Central memory CD4-positive, alpha-beta T cell (primary cell): Measurements from ENCODE around the gene TLCD2.
"Not testable (repeated sequence)": the region's sequence is repeated elsewhere in the genome, so short reads cannot be mapped to it uniquely, and the experiment has no call there.

Experiments used
- DNase-seq: peaks from one replicate; pipeline ENCODE4 v3.0.0; 2022

The TLCD2 gene

DNA sequence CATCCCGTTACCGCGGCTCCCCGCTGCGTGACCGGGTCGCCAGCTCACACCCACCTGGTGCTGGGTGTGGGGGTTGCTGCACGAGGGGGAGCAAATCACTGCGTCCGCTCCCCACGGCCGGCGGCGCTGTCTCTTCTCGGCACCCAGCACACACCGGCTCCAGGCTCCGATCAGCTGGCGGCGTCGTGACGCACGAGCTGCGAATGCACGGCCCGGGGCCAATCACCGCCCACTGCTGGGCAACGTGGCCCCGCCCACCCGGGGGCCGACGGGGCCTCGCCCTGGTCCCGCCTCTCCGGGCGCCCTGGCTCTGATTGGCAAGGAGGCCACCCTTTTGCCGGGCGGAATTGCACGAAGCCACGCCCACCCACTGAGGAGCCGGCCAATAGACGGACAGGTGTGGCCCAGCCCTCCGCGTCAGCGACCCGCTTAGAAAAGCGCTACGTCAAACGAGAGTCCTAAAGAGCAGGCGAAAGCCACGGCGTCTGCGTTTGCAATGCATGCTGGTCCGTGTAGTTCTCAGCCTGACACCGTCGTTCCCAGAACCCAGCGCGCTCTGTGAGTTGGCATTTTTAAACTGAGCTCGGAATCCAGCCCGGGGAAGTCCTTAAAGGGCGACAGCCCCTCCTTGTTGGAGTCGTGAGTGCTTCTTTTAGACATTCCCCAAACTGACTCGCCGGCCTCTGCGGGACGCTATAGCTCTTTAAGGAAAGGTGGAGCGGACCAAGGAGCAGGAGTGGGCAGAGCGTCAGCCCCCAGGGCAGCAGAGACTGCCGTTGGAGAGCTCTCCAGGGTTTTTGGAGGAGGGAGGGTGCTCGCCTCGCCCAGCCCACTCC, 6.1 kb upstream of the TLCD2 start:
- DNase-seq: peak; percentile 100

GRCh38 chr17:1715803-1716075, 5.6 kb upstream of the TLCD2 start:
- no peak for DNase-seq

DNA sequence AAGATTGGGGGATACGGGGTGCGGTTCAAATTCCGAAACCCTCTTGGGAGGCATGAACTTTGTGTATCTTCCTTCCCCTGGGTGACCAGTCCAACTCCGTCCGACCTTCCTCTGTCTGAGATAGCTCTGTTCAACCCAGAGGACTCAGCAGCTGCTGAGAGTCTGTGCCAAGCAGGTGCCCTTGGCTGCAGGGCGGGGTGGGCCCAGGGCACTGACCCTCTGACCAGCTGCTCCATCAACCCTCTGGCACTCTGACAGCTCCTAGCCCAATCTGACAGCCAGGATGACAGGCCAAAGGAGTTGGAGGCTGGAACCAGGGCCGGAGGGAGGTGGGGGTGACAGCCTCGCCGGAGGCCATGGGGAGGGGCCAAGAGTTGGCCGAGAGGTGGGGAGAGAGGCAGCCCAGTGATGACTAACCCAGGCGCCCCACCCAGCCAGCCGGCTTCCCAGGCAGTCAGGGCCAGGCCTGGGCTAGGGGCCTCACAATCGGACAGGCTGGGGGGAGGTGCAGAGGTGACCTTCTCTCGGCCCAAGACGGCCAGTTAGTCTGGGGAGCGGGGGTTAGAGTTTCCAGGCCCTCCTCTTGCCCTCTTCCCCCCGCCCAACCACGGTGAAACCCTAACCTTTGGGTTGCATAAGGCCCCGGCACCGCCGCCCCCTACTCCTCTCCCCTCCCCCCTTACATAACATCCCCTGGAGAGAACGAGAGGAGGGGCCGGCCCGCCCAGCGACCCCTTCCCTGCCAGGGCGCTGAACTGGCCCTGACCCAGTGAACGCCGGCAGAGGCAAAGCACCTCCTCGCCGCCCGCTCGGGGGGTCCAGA, 5.0 kb upstream of the TLCD2 start:
- no peak for DNase-seq

GRCh38 chr17:1714427-1714979, 4.3 kb upstream of the TLCD2 start:
- DNase-seq: no peak

DNA sequence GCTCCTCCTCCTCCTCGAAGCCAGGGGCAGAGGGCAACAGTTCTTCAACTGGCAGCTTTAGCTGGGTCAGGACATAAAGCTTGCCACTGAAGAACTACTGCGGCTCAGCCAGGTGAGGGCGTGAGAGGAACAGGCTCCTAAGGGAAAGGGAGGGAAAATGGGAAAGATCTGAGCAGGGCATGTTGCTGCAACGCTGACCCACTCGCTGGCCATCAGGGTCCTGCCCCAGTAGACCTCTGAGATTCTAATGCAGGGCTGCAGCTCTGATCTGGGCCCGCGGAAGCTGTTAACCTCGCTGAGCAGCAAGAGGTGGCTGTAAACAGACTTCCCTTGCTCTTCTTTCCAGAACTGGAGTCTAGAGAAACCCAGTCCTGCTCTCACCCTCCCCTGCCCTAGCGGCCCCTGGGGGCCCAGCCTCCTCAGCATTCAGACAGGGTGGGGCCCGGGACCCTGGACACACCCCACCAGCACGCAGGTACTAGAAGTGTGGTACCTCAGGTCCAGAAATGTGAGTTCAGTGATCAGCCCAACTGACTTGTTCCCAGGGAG, 3.8 kb upstream of the TLCD2 start:
- DNase-seq: no peak

- no peak for DNase-seq
These were observed 3.1 kb upstream of the TLCD2 start for GRCh38 chr17:1713160-1713877.

- no peak for DNase-seq
These were observed 2.1 kb upstream of the TLCD2 start for GRCh38 chr17:1712271-1712670.

DNA sequence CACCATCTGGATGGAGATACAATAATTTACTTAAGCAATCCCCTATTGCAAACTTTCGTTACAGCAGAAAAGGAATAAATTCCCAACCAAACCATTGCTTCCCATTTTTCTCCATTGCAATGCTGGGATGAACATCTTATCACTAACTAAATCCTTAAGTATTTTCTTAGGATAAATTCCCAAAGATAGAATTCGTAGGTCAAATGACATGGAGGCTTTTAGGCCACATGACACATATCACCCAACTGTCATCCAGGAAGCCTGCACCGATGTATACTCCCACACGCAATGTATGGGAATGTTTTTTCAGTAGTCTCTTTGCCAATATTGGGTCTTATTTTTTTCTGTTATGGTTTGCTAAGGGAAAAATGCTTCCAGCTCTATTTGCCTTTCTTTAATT, 1.6 kb upstream of the TLCD2 start:
- DNase-seq: no peak

GRCh38 chr17:1710807-1711553, 803 bp upstream of the TLCD2 start:
- no peak for DNase-seq

DNA sequence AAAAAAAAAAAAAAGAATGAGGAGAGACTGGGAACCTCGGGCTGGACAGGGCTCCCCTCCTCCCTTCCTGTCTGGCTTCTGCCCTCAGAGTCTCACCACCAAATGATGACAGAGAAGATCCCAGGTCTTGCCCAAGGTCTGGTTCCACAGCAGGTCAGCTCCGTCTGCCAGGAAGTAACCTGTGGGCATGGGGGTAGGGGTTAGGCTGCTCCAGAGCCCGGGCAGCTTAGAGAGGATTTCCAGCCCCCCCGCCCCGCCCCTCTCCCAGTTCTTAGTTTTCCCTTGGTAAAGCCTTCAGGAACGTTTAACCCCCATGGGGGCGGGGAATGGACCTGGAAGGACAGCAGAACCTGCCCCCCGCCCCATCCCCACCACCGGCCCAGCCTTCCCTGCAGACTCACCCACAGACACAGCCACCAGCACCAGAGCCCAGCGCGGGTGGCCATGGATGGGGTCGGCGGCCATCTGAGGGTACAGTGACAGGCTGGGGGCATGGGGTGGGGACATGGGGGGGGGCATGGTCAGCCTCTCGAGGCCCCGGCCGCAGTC, 700 bp downstream of the TLCD2 start:
- no peak for DNase-seq

GRCh38 chr17:1708791-1709346, 1.3 kb downstream of the TLCD2 start:
- not testable (repeated sequence) for DNase-seq

DNA sequence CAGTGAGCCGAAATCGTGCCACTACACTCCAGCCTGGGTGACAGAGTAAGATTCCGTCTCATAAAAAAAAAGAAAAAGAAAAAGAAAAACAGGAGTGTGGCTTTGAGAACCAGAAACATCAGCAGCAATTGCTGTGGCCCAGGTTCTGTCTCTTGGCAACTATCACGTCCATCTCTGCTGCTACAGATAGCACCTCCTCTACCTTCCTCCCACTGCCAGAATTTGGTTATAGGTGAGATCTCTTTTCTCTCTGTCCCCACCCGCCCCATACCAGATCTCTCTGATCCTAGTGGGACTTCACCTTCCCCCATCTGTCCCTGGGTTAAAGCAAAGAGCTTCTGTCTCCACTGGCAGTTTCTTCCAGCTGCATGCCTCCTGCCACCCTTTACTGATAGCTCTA, 3.1 kb downstream of the TLCD2 start:
- peak; percentile 67 for DNase-seq

GRCh38 chr17:1705004-1705403, 5.2 kb downstream of the TLCD2 start:
- no peak for DNase-seq

GRCh38 chr17:1703063-1703462, 7.1 kb downstream of the TLCD2 start:
- no peak for DNase-seq

DNA sequence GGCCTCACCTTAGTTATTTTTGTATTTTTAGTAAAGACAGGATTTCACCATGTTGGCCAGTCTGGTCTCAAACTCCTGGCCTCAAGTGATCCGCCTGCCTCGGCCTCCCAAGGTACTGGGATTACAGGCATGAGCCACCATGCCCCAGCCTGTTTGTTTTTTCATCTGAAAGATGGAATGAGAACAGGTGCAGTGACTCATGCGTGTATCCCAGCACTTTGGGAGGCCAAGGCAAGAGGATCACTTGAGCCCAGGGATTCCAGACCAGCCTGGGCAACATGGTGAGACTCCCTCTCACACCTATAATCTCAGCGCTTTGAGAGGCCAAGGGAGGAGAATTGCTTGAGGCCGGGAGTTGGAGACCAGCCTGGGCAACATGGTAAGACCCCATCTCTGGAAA, 10.3 kb downstream of the TLCD2 start:
- DNase-seq: not testable (repeated sequence)

- no peak for DNase-seq
These were observed 12.5 kb downstream of the TLCD2 start for GRCh38 chr17:1697681-1698080.

DNA sequence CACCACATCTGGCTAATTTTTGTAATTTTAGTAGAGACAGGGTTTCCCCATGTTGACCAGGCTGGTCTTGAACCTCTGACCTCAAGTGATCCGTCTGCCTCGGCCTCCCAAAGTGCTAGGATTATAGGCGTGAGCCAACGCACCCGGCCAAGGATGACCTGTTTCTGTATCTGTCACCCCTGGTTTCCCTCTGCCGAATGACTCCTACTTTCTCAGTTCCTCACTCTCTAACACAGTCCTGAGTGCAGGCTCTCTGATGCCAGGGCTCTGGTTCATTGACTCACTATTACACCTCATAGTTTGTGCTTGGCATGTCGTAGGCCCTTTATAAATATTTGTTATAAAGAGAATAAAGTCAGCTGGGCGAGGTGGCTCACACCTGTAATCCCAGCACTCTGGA, 14.8 kb downstream of the TLCD2 start:
- DNase-seq: no peak

- no peak for DNase-seq
These were observed 16.8 kb downstream of the TLCD2 start for GRCh38 chr17:1693339-1693738.

GRCh38 chr17:1690544-1691221, 19.5 kb downstream of the TLCD2 start:
- no peak for DNase-seq

- not testable (repeated sequence) for DNase-seq
These were observed 21.8 kb downstream of the TLCD2 start for GRCh38 chr17:1688405-1688804.

GRCh38 chr17:1686086-1686485, 24.1 kb downstream of the TLCD2 start:
- DNase-seq: no peak
